ENCODE results near the gene TADA3.

The TADA3 gene

GRCh38 chr3:9769426-9770275 lies 22.6 kb downstream of the TADA3 start, which contains the start of gene CAMK1:
Gene CAMK1, minus strand, starts transcription at chr3:9769947. Its CDS starts 2,198 bp downstream, at chr3:9767749.
- peak within 1 kb of the TSS; percentile 78 for H3K4me3 ChIP-seq (ENCODE audit: low read depth, low read length)
- TF ChIP-seq CTCF (IDR thresholded peaks at IDR 0.05; ENCODE audit: low read depth, low read length), result no peak

GRCh38 chr3:9769012-9769411 lies 23.3 kb downstream of the TADA3 start:
- peak overlapping the region; percentile 78 for H3K4me3 ChIP-seq (ENCODE audit: low read depth, low read length)
- TF ChIP-seq CTCF (IDR thresholded peaks at IDR 0.05; ENCODE audit: low read depth, low read length), result no peak

GRCh38 chr3:9768141-9768775 lies 24.0 kb downstream of the TADA3 start:
- no peak for TF ChIP-seq CTCF (IDR thresholded peaks at IDR 0.05; ENCODE audit: low read depth, low read length)
- peak overlapping the region; percentile 78 for H3K4me3 ChIP-seq (ENCODE audit: low read depth, low read length)

- H3K4me3 ChIP-seq (ENCODE audit: low read depth, low read length), result no peak overlapping the region
Observed at GRCh38 chr3:9767418-9767817, 24.9 kb downstream of the TADA3 start.

GRCh38 chr3:9765865-9766264 lies 26.4 kb downstream of the TADA3 start:
- H3K4me3 ChIP-seq (ENCODE audit: low read depth, low read length), result no peak overlapping the region
- TF ChIP-seq CTCF (IDR thresholded peaks at IDR 0.05; ENCODE audit: low read depth, low read length), result no peak

More at GRCh38 chr3:9767418-9767817, 24.9 kb downstream of the TADA3 start:
- no peak for TF ChIP-seq CTCF (IDR thresholded peaks at IDR 0.05; ENCODE audit: low read depth, low read length)

- TF ChIP-seq CTCF (IDR thresholded peaks at IDR 0.05; ENCODE audit: low read depth, low read length), result no peak
- no peak overlapping the region for H3K4me3 ChIP-seq (ENCODE audit: low read depth, low read length)
Observed at GRCh38 chr3:9762871-9763270, 29.4 kb downstream of the TADA3 start.

- no peak overlapping the region for H3K4me3 ChIP-seq (ENCODE audit: low read depth, low read length)
- no peak for TF ChIP-seq CTCF (IDR thresholded peaks at IDR 0.05; ENCODE audit: low read depth, low read length)
Observed at GRCh38 chr3:9761919-9762318, 30.4 kb downstream of the TADA3 start.

Data from WI38 (cell line).